ENCODE data around the gene ARGLU1.

DNA sequence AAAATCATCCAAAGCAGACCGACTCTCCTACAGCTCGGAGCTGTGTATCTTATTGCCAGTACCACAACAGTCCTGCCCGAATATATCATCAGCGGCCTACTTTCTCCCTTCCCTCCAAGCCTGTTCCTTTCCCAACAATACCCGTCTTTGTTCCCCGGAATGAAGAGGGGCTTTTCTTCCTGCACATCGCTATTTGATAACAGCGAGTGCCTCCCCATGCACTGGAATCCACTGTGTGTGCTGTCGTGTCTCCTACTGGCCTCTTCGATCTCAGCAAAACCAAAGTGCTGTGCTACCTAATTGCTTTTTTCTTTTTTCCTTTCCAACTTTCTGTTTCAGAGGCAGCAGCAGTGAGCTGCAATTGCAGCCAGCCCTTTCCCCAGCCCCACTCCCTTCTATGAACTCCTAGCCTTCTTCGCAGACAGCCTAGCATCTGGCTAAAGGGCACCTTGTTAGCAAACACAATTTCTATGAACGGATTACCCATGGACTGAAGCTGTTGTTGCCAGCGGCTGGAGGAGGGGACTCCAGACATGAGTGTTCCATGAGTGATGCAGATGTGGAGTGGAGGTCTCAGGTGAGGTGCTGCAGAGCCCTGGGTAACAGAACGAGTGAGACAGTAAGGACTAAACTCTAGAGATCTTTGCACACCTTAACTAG, 75.9 kb downstream of the ARGLU1 start:
- no peak for TF ChIP-seq CTCF (IDR thresholded peaks at IDR 0.05; ENCODE audit: insufficient read depth, low read length)
- TF ChIP-seq, protein P1, sequence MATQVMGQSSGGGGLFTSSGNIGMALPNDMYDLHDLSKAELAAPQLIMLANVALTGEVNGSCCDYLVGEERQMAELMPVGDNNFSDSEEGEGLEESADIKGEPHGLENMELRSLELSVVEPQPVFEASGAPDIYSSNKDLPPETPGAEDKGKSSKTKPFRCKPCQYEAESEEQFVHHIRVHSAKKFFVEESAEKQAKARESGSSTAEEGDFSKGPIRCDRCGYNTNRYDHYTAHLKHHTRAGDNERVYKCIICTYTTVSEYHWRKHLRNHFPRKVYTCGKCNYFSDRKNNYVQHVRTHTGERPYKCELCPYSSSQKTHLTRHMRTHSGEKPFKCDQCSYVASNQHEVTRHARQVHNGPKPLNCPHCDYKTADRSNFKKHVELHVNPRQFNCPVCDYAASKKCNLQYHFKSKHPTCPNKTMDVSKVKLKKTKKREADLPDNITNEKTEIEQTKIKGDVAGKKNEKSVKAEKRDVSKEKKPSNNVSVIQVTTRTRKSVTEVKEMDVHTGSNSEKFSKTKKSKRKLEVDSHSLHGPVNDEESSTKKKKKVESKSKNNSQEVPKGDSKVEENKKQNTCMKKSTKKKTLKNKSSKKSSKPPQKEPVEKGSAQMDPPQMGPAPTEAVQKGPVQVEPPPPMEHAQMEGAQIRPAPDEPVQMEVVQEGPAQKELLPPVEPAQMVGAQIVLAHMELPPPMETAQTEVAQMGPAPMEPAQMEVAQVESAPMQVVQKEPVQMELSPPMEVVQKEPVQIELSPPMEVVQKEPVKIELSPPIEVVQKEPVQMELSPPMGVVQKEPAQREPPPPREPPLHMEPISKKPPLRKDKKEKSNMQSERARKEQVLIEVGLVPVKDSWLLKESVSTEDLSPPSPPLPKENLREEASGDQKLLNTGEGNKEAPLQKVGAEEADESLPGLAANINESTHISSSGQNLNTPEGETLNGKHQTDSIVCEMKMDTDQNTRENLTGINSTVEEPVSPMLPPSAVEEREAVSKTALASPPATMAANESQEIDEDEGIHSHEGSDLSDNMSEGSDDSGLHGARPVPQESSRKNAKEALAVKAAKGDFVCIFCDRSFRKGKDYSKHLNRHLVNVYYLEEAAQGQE (IDR thresholded peaks at IDR 0.05; ENCODE audit: insufficient replicate concordance, low read depth), result no peak

Data from HL-60 (cell line).